Neural progenitor cell (in vitro differentiated cells): ENCODE data around the gene DEPDC1. TPM values are rescaled to one million over a fixed set of nuclear protein-coding genes. Genes with fewer than 3 reads are reported as not detected.
A peak's percentile ranks its signal among the peaks of the same experiment; 100 is the strongest.

Experiments used
- DNase-seq: peaks from one replicate; pipeline ENCODE4 v3.0.0-alpha.2; 2016; ENCODE audit warnings: low spot score
- H2AFZ ChIP-seq: fragments of 200-600 bp; sonication (generic); replicated peaks from 2 replicates; pipeline ENCODE4 v1.6.1; 2016; ENCODE audit warnings: antibody characterized with exemption
- H3F3A ChIP-seq: fragments of 200-600 bp; sonication (generic); 2 replicates; pipeline ENCODE4 v1.6.1; 2016; ENCODE audit warnings: antibody characterized with exemption, low read depth
- H3K27ac ChIP-seq: fragments of 200-600 bp; sonication (generic); 2 replicates; pipeline ENCODE4 v1.5.1; 2016; ENCODE audit warnings: mild to moderate bottlenecking
- H3K27me3 ChIP-seq: fragments of 200-600 bp; sonication (generic); 2 replicates; pipeline ENCODE4 v1.6.1; 2016; ENCODE audit warnings: mild to moderate bottlenecking, moderate library complexity
- H3K36me3 ChIP-seq: fragments of 200-600 bp; sonication (generic); 2 replicates; pipeline ENCODE4 v1.5.1; 2016
- H3K4me1 ChIP-seq: fragments of 200-600 bp; sonication (generic); 2 replicates; pipeline ENCODE4 v1.6.1; 2016; ENCODE audit warnings: mixed run types
- H3K4me2 ChIP-seq: fragments of 200-600 bp; sonication (generic); 2 replicates; pipeline ENCODE4 v1.6.1; 2016
- H3K4me3 ChIP-seq: fragments of 200-600 bp; sonication (generic); 2 replicates; pipeline ENCODE4 v1.5.1; 2016
- H3K79me2 ChIP-seq: fragments of 200-600 bp; sonication (generic); 2 replicates; pipeline ENCODE4 v1.6.1; 2016; ENCODE audit warnings: low read depth
- H3K9ac ChIP-seq: fragments of 200-600 bp; sonication (generic); 2 replicates; pipeline ENCODE4 v1.6.1; 2016
- H3K9me3 ChIP-seq: fragments of 200-600 bp; sonication (generic); 2 replicates; pipeline ENCODE4 v1.5.1; 2016; ENCODE audit warnings: low read depth
- H4K20me1 ChIP-seq: fragments of 200-600 bp; sonication (generic); 2 replicates; pipeline ENCODE4 v1.6.1; 2016; ENCODE audit warnings: low read depth
- H3K27ac Mint-ChIP-seq: 3 replicates; pipeline ENCODE4 v1.8.0; 2021; ENCODE audit warnings: mixed read lengths
- H3K27me3 Mint-ChIP-seq: 2 replicates; pipeline ENCODE4 v1.8.0; 2022; ENCODE audit warnings: low read depth, mild to moderate bottlenecking, inconsistent platforms, moderate library complexity, mixed read lengths; ENCODE audit not compliant: insufficient read depth
- H3K36me3 Mint-ChIP-seq: 3 replicates; pipeline ENCODE4 v1.8.0; 2021; ENCODE audit warnings: mixed read lengths
- H3K4me1 Mint-ChIP-seq: 3 replicates; pipeline ENCODE4 v1.8.0; 2021; ENCODE audit warnings: mixed read lengths
- H3K4me3 Mint-ChIP-seq: 3 replicates; pipeline ENCODE4 v1.8.0; 2021; ENCODE audit warnings: mild to moderate bottlenecking, moderate library complexity, mixed read lengths
- H3K9me3 Mint-ChIP-seq: 3 replicates; pipeline ENCODE4 v1.8.0; 2020; ENCODE audit warnings: mixed read lengths
- EZH2 ChIP-seq: fragments of 200-600 bp; sonication (generic); IDR thresholded peaks from 2 replicates; pipeline ENCODE4 v1.6.1; 2017; ENCODE audit warnings: antibody characterized with exemption, mild to moderate bottlenecking, moderate library complexity
- EZH2phosphoT487 ChIP-seq: fragments of 200-600 bp; sonication (generic); IDR thresholded peaks from 2 replicates; pipeline ENCODE4 v1.6.1; 2017; ENCODE audit warnings: antibody characterized with exemption
- total RNA-seq: library from RNA; depleted of rRNA; stranded (reverse); fragments of >200 nt; gene quantifications from 2 replicates; pipeline ENCODE4 v1.2.3, GENCODE V29; 2015; ENCODE audit warnings: low replicate concordance
- TF ChIP-seq, protein P1 (sequence below): fragments of 200-600 bp; sonication (generic); IDR thresholded peaks from 2 replicates; pipeline ENCODE4 v1.5.1; 2017; ENCODE audit warnings: antibody characterized with exemption, mild to moderate bottlenecking

DEPDC1 gene
- total RNA-seq, 1 donor from 2014 or later: 144 TPM

GRCh38 chr1:68470388-68470970 is 26.4 kb downstream of the DEPDC1 start:
- H3K9me3 ChIP-seq: no peaks in the 10 kb centered on the region
- H3K9me3 Mint-ChIP-seq: peaks cover 5% of the 10 kb centered on the region
- no peak overlapping the region for H3K4me3 ChIP-seq
- H3K36me3 ChIP-seq: peaks cover 4% of the 10 kb centered on the region
- H3K79me2 ChIP-seq: no peaks in the 10 kb centered on the region
- peaks cover 23% of the 10 kb centered on the region for H3F3A ChIP-seq
- no peak for DNase-seq
- H3K4me1 Mint-ChIP-seq: peaks cover 3% of the 10 kb centered on the region
- H3K4me2 ChIP-seq: no peak overlapping the region
- H3K27ac ChIP-seq: no peak overlapping the region
- no peaks in the 10 kb centered on the region for H3K27me3 ChIP-seq
- TF ChIP-seq, protein P1, sequence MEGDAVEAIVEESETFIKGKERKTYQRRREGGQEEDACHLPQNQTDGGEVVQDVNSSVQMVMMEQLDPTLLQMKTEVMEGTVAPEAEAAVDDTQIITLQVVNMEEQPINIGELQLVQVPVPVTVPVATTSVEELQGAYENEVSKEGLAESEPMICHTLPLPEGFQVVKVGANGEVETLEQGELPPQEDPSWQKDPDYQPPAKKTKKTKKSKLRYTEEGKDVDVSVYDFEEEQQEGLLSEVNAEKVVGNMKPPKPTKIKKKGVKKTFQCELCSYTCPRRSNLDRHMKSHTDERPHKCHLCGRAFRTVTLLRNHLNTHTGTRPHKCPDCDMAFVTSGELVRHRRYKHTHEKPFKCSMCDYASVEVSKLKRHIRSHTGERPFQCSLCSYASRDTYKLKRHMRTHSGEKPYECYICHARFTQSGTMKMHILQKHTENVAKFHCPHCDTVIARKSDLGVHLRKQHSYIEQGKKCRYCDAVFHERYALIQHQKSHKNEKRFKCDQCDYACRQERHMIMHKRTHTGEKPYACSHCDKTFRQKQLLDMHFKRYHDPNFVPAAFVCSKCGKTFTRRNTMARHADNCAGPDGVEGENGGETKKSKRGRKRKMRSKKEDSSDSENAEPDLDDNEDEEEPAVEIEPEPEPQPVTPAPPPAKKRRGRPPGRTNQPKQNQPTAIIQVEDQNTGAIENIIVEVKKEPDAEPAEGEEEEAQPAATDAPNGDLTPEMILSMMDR: peak; percentile 63
- no peak for TF ChIP-seq EZH2
- no peak overlapping the region for H3K27ac Mint-ChIP-seq
- no peak overlapping the region for H2AFZ ChIP-seq
- no peak overlapping the region for H3K9ac ChIP-seq
- peaks cover 10% of the 10 kb centered on the region for H3K4me1 ChIP-seq
- H3K27me3 Mint-ChIP-seq: peaks cover 2% of the 10 kb centered on the region
- H3K4me3 Mint-ChIP-seq: no peak overlapping the region
- no peaks in the 10 kb centered on the region for H4K20me1 ChIP-seq
- H3K36me3 Mint-ChIP-seq: peaks cover 15% of the 10 kb centered on the region

GRCh38 chr1:68464891-68465290 is 32.0 kb downstream of the DEPDC1 start:
- Histone ChIP-seq H3K4me2 (no peak overlapping the region), H3K9ac (no peak overlapping the region), H2AFZ (no peak overlapping the region), H3F3A (no peaks in the 10 kb centered on the region), H3K36me3 (no peaks in the 10 kb centered on the region), H3K4me1 (peaks cover 9% of the 10 kb centered on the region), H3K79me2 (no peaks in the 10 kb centered on the region), H3K27me3 (no peaks in the 10 kb centered on the region), H3K4me3 (no peak overlapping the region), H3K9me3 (no peaks in the 10 kb centered on the region), H3K27ac (no peak overlapping the region), H4K20me1 (no peaks in the 10 kb centered on the region)
- Mint-ChIP-seq H3K27ac (peak overlapping the region; percentile 91), H3K36me3 (peaks cover 7% of the 10 kb centered on the region), H3K4me3 (peak overlapping the region; percentile 48), H3K4me1 (peaks cover 25% of the 10 kb centered on the region), H3K27me3 (no peaks in the 10 kb centered on the region), H3K9me3 (peaks cover 16% of the 10 kb centered on the region)
- peak; percentile 41 for DNase-seq
- TF ChIP-seq, protein P1: no peak
- TF ChIP-seq EZH2phosphoT487 (no peak), EZH2 (no peak)

- no peak for DNase-seq
- H2AFZ ChIP-seq: no peak overlapping the region
- no peak overlapping the region for H3K4me2 ChIP-seq
- no peaks in the 10 kb centered on the region for H3K27me3 ChIP-seq
- peaks cover 9% of the 10 kb centered on the region for H3K4me1 ChIP-seq
- Mint-ChIP-seq H3K4me1 (peaks cover 28% of the 10 kb centered on the region), H3K9me3 (peaks cover 16% of the 10 kb centered on the region), H3K27me3 (no peaks in the 10 kb centered on the region), H3K27ac (no peak overlapping the region), H3K36me3 (peaks cover 7% of the 10 kb centered on the region), H3K4me3 (no peak overlapping the region)
- no peaks in the 10 kb centered on the region for H3K36me3 ChIP-seq
- H4K20me1 ChIP-seq: no peaks in the 10 kb centered on the region
- H3K4me3 ChIP-seq: no peak overlapping the region
- no peak overlapping the region for H3K27ac ChIP-seq
- TF ChIP-seq EZH2phosphoT487: no peak
- H3F3A ChIP-seq: no peaks in the 10 kb centered on the region
- H3K9me3 ChIP-seq: no peaks in the 10 kb centered on the region
- H3K9ac ChIP-seq: no peak overlapping the region
- H3K79me2 ChIP-seq: no peaks in the 10 kb centered on the region
Measured at GRCh38 chr1:68460935-68461334, 35.9 kb downstream of the DEPDC1 start.

DNA sequence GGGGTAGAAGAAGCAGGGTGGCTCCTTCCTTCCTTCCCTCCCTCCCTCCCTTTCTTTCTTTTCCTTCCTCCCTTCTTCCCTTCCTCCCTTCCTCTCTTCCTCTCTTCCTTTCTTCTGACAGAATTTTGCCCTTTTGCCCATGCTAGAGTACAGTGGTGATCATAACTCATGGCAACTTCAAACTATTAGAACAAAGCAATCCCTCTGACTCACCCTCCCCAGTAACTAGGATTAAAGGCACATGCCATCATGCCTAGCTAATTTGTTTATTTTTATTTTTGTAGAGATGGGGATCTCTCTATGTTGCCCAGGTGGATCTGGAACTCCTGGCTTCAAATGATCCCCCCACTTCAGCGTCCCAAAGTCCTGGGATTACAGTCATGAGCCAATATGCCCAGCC is 37.1 kb downstream of the DEPDC1 start:
- Mint-ChIP-seq H3K36me3 (peaks cover 7% of the 10 kb centered on the region), H3K27ac (no peak overlapping the region), H3K9me3 (peaks cover 16% of the 10 kb centered on the region), H3K27me3 (no peaks in the 10 kb centered on the region), H3K4me1 (peaks cover 18% of the 10 kb centered on the region), H3K4me3 (no peak overlapping the region)
- Histone ChIP-seq H4K20me1 (no peaks in the 10 kb centered on the region), H3K9me3 (no peaks in the 10 kb centered on the region), H3K27me3 (no peaks in the 10 kb centered on the region), H3K9ac (no peak overlapping the region), H3K36me3 (no peaks in the 10 kb centered on the region), H3F3A (no peaks in the 10 kb centered on the region), H3K4me1 (peaks cover 2% of the 10 kb centered on the region), H3K79me2 (no peaks in the 10 kb centered on the region), H3K27ac (no peak overlapping the region), H3K4me3 (no peak overlapping the region), H3K4me2 (no peak overlapping the region), H2AFZ (no peak overlapping the region)
- no peak for TF ChIP-seq EZH2phosphoT487
- TF ChIP-seq, protein P1: no peak
- no peak for DNase-seq
